Spinal cord (tissue), 4 donors: ENCODE results near the gene GPR137C. TPM values are rescaled to one million over a fixed set of nuclear protein-coding genes. Genes with fewer than 3 reads are reported as not detected.

ENCODE experiments used
- polyA plus RNA-seq, 2 donors: library from polyadenylated mRNA; unstranded; fragments of 120-200 nt; gene quantifications; one replicate each; pipeline ENCODE4 v1.2.1, GENCODE V29; 2013; ENCODE audit not compliant: insufficient read length in 2 of 2
- total RNA-seq, 2 donors: library from RNA; depleted of rRNA in 1 of 2; stranded (reverse); fragments of 120-200 nt in 1 of 2; fragments of >200 nt in 1 of 2; gene quantifications; one replicate each; pipeline versions ENCODE4 v1.2.3 to v1.2.4, GENCODE V29; 2013 to 2014

The GPR137C gene
- total and polyA plus RNA-seq, 4 donors: 6.7 to 37.9 (median 29.5) TPM

Other genes starting within 250 kb of the GPR137C start
- 1 to 10 TPM; 2.4 to 3.6 TPM for gene PTGER2, start 238.5 kb upstream of the GPR137C start, total RNA-seq
- gene PTGER2, start 238.5 kb upstream of the GPR137C start, polyA plus RNA-seq: 1 to 10 TPM; 2.5 to 3.4 TPM
- gene TXNDC16, start 331 bp upstream of the GPR137C start, total RNA-seq: 10 to 100 TPM; 20.9 to 36.6 TPM
- 10 to 100 TPM; 19.8 to 21.8 TPM for gene TXNDC16, start 331 bp upstream of the GPR137C start, polyA plus RNA-seq
- gene ERO1A, start 142.7 kb downstream of the GPR137C start, total RNA-seq: 10 to 100 TPM; 37.1 to 44.3 TPM
- 10 to 100 TPM; 21.6 to 26.5 TPM for gene ERO1A, start 142.7 kb downstream of the GPR137C start, polyA plus RNA-seq
- gene PSMC6, start 154.4 kb downstream of the GPR137C start, total RNA-seq: 100 to 1,000 TPM; 120 to 124 TPM
- 100 to 1,000 TPM; 108 to 117 TPM for gene PSMC6, start 154.4 kb downstream of the GPR137C start, polyA plus RNA-seq
- 10 to 100 TPM; 10.5 to 29.7 TPM for gene STYX, start 177.3 kb downstream of the GPR137C start, total RNA-seq
- 10 to 100 TPM; 16.0 to 19.9 TPM for gene STYX, start 177.3 kb downstream of the GPR137C start, polyA plus RNA-seq
- 10 to 100 TPM; 11.1 to 16.4 TPM for gene GNPNAT1, start 238.8 kb downstream of the GPR137C start, total RNA-seq
- gene GNPNAT1, start 238.8 kb downstream of the GPR137C start, polyA plus RNA-seq: 10 to 100 TPM; 16.2 to 16.7 TPM